NCI-H446 (cell line): Measurements from ENCODE around the gene EDEM3.

Source experiments
- DNase-seq, 2 experiments: peaks; one replicate each; lab custom pipeline; 2025; lab: John Stamatoyannopoulos, UW

The EDEM3 gene

DNA sequence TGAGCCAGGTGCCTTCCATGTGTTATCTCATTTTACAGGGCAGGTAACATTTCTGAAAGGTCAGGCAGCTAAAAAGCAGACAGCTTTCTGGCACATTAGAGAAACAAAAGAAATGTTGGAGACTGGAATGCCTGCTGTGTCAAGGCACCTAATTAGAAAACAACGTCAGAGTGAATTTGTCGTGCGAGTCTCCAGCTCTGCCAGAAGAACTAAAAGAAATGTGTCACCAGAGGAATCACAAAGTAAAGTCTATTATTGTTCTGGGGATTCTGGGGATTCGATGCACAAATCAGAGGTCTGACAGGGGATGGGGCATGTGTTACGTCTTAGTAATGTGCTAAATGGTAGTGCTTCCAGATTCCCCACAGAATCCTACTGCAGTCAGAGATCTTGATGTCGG is 89.3 kb downstream of the EDEM3 start:
- DNase-seq, result no peak

DNA sequence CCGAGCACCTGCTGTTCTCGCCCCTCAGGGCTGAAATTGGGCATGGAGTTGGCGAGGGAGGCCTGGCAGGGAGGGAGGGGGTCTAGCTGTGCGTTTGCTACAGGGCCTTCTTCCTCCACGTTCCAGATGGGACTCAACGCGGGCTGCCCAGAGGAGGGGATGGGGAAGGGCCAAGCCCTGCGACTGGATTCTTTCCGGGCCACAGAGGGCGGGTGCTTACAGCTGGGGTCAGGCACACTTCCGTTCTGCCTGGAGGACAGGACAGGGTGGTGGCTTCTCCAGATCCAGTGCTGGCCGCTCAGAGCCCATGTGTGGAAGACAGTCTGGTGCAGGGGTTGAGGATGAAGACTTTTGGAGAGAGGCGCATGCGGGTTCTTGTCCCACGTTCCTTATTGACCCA is 90.0 kb downstream of the EDEM3 start:
- DNase-seq, result no peak

DNA sequence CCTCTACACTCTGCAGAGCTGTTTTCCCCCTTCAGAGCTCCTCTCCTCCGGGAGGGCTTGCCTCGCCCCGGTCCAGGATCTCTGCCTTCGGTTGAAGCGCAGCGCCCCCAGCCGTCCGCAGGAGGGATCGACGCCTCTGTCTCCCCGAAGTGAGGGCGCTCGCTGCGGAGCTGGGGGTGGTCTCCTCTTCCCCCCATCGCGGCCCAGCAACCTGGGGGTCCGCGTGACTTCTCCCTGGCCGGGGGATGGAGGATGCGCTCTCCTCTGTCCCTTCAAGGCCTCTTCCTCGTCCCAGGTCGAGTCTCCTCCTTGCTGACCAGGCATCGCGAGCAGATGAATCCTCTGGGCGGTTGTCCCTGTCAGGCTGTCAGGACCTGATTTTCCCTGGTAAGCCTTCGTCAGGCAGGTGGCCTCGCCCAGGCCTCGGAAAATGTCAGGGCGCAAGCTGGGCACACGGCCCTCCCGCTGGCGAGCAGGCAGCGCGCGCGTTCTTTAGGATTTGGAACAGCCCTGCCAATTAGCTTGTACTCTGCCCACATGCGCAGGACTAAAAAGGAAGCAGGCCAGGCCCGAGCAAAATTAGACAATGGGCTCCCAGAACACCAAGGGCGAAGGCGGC is 90.5 kb downstream of the EDEM3 start:
- peak; percentile 14 to 76 for DNase-seq

DNA sequence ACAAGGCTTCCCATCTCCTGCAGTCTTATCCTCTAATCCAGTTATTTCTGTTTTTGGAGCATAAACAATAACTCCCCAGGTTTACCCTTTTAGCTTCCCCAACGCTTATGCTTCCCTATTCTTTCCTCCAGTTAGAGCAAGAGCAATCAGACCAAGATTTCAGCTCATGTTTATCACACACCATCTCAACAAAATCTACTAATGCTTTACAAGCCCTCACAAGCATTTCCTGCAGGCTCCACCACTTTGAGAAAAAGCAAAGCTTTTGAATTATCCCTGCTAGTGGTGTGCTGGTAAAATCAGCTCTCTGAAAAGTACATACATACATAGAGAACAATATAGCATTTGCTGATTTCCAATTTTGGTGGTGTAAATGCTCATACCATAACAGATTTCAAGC is 92.9 kb downstream of the EDEM3 start:
- no peak for DNase-seq

DNA sequence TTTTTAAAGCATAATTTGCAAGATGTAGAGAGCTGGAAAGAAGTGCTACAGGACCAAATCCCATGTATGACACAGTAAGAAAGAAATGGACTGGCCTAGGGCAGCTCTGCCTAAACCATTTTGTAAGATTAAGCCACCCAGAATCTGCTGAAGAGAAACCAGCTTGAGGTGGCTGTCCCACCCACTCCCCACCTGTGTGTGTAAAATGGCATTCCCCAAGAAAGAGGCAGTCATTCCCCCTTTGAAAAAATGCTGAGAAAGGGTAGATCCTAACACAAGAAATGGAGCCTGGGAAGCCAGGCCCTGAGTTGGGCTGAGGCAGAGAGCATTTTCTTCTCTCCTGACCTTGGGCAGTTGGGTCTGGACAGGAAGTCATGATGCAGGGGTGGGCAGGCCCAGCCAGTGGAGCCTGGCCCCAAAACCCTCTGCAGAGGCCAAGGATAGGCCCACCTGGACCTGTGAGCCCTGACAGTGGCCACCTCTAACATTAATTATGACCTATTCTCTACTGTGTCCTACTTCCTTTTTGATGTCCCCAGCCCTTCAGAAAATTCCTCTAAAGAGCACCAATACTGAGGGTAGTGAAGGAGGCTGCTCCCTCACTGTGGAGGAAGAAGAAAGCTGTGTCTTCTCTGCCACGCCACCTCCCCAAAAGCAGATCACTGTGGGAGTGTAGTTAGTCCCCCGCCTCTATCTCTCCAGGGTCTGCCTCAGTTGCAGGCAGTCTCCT is 94.0 kb downstream of the EDEM3 start:
- no peak for DNase-seq

DNA sequence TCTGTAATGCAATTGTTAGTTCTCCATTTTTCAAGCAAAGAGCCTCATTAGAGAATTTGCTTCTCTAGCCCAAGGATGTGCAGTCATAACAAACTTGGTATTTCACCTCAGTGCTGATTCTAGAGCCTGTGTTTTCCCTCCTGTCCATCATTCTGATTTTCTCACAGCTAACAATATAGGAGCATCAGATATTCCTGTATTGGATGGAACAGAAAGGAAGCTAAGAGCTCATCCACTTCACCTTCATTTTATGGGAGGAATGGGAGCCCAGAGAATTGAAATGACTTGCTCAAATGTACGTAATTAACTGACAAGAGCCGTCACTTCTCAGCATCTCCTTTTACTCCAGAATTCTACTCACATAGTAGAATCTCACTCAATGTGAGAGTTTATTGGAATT is 96.6 kb downstream of the EDEM3 start:
- DNase-seq, result no peak

DNA sequence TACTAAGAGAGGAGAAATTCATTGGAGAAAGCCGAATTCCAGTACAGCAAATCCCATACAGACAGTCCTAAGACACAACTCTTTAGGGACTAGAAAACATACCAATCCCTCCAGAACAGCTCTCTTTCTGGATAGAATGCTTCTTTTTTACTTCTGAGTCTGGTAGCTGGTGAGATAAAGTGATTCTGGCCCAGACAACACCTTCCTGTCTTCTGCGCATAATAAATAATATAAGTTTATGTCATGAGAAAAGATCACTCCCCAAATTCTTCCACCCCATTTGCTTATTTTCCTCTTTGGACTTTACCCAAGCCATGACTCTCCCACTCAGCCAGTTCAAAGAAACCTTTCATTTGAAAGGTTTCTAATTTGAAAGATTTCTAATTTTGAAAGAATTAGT is 98.4 kb downstream of the EDEM3 start:
- no peak for DNase-seq

DNA sequence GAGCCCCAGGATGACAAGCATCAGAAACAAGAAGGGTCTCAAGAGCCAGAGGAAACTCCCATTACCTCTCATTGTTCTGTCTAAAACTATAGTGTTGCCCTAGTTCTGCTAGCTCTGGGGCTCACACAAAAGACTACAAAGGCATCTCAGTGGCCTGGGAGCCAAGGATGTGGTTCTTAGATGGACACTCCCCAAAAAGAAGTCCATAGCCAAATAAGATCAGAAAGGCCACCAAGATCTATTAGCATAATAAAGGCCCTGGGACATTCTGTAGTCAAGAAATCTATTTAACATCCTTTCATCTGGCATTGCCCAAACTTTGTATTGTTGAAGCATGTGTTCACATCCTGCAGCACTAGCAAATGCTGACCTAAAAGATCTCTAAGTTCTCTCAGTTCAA is 99.5 kb downstream of the EDEM3 start:
- no peak for DNase-seq

DNA sequence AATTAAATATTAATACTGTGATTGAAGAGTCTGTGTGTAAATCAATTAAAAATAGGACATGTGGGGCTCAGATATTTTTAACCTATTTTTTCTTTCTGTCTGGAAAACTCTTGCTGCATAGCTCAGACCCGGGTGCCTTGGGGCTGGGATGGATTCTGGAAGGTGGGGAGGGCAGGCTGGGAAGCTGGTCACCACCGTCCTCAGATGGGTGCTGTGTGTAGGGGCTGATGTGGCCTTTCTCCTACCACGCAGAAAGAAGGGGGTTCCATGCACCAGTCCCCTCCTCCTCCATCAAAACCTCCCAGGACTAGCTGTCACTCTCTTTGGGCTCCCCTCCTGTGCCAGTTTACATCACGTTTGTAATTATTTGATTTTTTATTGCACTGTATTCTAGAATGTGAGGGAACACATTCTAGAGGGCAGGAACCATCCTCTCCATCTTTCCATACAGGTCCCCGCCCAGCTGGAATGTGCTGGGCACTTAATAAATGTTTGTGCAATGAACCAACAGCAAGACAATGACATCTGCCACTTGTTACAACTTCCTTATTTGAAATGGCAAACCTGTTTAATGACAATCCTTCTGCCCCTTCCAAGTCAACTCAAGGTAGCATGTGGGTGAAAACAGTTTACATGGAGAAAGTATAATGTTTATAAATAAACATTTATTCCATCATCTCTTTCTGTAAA is 104.3 kb downstream of the EDEM3 start:
- no peak for DNase-seq

DNA sequence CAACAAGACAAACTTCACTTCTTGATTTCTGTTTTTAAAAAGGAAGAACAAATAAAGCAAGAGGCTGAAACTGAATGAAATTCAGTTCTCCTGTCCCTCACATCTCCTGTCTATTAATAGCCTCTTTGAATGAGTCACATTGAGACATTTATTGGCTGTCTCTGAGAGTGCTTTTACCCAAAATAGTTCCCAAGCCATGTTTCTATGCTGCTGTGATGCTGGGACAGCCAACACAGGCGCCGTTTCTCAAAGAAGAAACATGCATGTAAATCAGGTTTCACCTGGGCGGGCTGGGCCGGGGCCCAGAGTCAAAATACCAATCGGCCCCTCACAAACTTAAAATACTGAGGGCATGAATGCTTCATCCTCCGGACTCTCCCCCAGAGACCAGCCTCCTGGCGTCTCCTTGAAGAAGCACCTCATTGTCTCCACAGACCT is 105.2 kb downstream of the EDEM3 start:
- DNase-seq, result no peak

DNA sequence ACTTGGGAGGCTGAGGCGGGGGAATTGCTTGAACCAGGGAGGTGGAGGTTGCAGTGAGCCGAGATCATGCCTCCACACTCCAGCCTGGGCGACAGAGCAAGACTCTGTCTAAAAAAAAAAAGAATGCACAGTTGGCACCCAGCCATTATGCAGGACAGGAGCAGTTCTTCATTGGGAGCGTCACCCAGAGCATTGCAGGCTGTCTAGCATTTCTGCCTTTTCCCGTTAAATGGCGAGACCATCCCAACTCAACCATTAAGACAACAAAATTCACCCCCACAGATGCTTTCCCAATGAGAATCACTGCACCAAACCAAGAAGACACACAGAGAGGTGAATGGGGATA is 105.8 kb downstream of the EDEM3 start:
- no peak for DNase-seq

DNA sequence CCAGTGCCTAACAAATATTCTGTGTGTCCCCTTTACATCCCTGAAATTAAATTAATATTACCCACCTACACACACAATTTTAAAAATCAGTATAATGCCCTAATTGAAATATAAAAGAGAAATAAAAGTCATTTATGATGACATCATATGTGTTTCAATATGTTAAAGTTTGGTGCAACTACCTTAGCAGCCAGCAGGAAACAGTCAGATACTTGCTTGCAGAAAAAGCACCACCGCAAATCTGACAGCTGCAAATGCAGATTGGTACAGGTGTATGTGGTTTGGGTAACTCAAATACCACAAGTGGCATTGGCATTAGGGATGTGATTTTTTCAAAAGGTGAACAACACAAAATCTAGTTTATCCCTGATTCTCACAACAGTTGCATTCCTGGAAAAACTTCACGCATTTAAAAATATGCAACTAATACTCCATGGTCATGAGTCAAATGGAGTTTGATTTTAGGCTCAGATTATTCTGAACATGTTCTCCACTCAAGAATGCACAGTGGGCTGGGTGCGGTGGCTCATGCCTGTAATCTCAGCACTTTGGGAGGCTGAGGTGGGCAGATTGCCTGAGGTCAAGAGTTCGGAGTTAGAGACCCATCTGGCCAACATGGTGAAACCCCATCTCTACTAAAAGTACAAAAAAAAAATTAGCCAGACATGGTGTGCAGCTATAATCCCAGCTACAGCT is 106.3 kb downstream of the EDEM3 start:
- no peak for DNase-seq

DNA sequence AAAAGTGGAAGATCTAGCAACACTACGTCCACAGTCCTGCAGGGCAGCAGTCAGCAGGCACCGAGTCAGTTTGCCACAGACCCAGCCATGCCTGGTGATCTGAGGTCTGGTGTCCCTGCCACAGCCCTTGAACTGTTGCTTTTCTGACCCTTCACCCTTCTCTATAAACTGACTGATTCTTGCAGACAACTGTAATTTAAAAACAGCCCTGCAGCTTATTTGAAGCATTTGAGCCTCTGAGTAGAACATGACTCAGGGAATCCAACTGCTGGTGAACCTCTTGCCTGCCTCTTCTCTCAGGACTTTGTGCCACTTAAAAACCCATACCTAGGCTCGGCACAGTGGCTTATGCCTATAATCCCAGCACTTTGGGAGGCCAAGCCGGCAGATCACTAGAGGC is 107.2 kb downstream of the EDEM3 start:
- DNase-seq, result no peak

DNA sequence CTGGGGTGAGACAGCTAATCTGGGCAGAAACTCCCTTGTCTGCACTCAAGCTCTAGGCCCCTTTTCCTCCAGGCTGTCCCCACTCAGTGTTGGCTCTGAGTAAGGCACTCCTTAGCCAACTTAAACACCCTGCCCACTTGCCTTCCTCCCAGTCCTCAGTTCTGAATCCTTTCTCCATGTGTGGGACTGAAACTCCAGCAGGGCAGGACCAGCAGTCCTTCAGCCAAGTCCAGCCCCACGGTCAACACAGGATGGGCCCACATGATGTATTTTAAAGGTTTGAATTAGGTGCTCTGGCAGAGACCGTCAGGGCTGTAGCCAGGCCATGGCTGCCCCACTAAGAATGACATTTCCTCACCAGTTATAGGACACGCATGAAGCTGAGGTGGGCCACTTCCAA is 107.8 kb downstream of the EDEM3 start:
- DNase-seq, result no peak

DNA sequence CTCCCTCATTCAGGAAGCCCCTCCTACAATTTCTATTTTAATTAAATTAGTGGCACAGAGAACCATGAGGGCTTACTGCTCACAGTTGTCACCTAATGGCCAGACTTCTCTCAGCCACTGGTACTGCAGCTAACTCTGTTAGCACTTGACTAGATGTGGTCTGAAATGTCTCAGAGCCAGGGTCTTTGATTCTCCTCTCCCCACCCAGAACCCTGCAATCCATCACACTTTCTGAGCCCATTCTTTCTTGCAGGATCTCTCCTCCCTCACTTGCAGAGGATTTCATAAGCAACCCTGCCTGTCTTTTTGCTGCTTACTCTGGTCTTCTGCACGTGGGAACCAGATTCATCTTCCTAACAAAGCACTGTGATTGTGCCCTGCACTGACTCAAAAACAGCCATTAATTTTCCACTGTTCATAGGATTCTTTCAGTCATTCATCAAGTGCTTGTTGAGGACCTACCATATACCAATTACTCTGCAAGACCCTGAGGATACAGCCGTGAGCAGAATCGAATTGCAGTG is 108.4 kb downstream of the EDEM3 start:
- no peak for DNase-seq

DNA sequence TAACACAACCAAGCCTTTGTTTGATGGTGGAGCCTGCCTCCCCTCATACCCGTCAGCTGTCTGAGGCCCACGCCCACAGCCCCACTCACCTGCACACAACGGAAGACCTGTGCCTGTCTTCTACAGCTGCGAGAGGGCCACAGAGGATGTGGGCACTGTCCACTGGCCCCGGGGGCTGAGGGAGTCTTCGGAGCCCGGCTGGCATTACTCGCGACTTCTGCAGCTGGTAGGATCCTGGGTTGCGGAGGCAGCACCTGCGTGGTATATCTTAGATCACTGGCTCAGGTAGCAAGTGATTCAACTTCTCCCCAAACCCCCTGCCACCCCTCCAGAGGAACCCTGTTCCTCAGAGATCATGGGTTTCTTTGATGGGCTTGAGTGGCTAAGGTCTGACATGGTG is 109.9 kb downstream of the EDEM3 start:
- DNase-seq, result no peak

DNA sequence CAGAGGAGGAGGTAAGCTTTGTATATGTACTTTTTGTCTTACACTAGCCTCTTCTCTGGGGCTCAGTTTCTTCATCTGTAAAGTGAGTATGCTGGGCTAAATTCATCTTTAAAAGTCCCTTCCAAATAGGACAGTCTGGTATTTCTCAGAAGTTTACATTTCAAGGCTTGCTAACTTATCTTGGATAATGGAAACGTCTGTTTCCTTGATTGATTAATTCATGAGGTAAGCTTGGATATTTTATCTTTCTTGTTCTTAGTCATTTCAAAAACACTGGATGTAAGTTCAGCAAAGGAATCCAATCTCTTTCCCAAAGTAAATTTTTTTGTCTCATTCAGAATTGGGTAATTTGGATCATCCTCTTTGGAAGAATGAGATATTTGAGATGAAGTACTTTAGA is 111.0 kb downstream of the EDEM3 start:
- no peak for DNase-seq

DNA sequence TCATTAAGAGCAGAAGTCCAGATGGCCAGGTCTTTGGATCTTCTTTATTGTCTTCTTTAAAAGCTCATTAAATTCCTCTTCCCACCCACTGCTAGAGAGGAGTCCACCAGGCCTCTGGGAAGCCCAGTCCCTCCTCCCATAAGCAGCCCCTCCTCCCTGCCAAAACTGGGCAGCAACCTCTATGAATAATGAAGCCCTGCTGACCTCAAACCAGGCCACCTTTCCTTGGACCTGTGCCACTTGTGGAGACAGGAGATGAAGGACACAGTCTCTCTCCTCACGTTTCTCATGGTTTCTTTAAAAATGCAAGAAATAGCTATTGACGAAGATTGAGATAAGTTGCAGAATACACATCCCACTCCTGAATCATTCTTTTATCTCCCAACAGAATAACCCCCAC is 112.8 kb downstream of the EDEM3 start:
- DNase-seq, result no peak

DNA sequence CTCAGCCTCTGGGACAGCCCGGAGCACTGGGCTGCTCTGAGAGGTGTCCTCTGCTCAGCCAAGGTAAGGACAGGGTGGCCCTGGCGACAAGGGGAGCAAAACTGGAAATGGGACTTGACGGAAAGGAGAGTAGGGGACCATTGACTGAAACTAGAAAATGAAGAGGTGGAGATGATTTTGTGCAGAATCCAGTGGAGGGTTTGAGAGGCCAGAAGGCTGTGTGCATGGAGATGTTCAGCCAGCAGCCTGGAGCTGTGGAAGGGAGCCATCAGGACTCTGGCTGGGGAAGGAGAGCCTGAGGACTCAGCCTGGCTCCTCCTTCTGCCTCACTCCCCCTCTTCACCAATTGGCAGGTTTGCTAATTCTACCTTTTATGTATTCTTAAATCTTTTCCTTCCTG is 114.2 kb downstream of the EDEM3 start:
- no peak for DNase-seq
